ENCODE data around the gene C1orf146. TPM values are rescaled to one million over a fixed set of nuclear protein-coding genes. Genes with fewer than 3 reads are reported as not detected.
A peak's percentile ranks its signal among the peaks of the same experiment; 100 is the strongest.

C1orf146 gene
- total RNA-seq (2022) (not detected in 2 replicates), Bru-seq, nascent RNA (not detected), BruChase-seq, experiment 1, labeled RNA remaining after a 6-hour chase (percentile 2 among the genes with signal in this experiment), BruChase-seq, experiment 2, labeled RNA remaining after a 2-hour chase (percentile 4 among the genes with signal in this experiment)
- long read RNA-seq, result 0 reads

DNA sequence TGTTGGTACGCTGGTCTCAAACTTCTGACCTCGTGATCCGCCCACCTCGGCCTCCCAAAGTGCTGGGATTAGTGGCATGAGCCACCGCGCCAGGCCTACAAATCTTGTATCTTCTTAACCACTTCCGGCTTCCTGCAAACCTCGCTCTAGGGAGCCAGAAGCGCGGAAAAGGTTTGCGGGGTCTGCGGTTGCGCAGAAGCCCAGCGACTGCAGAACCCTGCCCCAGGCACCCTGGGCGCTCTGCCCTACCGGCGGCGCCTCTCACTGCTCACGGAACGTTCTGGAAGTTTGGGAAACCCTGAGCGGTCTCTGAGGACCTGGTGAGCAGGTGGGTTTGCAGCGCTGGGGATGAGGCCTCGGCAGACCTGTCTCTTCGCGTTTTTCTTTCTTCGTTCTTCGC, at the start of gene C1orf146:
C1orf146 (plus strand) TSS at position 195 of the 400 bp plus-strand sequence. CDS start 13,506 bp downstream, outside the sequence.
- no peaks in the 10 kb centered on the region for H3K27me3 Mint-ChIP-seq (ENCODE audit: insufficient read depth, unreplicated experiment)
- H3K4me3 Mint-ChIP-seq (ENCODE audit: unreplicated experiment), result no peak within 1 kb of the TSS
- no peak for TF ChIP-seq CTCF (IDR thresholded peaks at IDR 0.05; ENCODE audit: unreplicated experiment)
- ChIA-PET POLR2A (no interaction called here), CTCF (no interaction called here)
- DNase-seq (ENCODE audit: unreplicated experiment), result no peak
- intact Hi-C loops (cut with micrococcal nuclease), result no loop called here
- H3K27ac Mint-ChIP-seq (ENCODE audit: low read depth, unreplicated experiment), result no peak within 1 kb of the TSS
- no peaks in the 10 kb centered on the region for H3K9me3 Mint-ChIP-seq (ENCODE audit: unreplicated experiment)
- H3K36me3 Mint-ChIP-seq (ENCODE audit: insufficient read depth, unreplicated experiment), result no peaks in the 10 kb centered on the region
- BruUV-seq (replicated peaks), result no TSS peak
- no peaks in the 10 kb centered on the region for H3K4me1 Mint-ChIP-seq (ENCODE audit: insufficient read depth, unreplicated experiment)

DNA sequence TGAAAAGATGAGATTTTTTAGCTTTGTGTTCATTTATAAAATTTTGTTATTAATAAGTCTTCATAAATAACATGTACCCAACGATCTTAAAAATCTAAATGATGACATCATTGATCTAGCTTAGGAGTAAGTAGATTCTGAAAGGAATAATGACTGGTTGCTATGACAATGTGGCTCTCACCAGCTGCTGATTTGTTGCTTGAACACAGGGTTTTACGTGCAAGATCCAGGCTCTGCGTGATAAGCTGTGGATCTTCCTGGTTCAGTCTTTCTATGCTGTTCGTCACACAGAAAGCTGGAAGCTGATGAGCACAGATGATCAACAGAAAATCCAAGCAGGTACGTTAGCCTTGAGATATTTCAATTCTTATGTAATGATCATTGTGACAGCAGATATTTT, 49.1 kb upstream of the C1orf146 start:
- TF ChIP-seq CTCF (IDR thresholded peaks at IDR 0.05; ENCODE audit: unreplicated experiment), result no peak
- CTCF ChIA-PET, result no interaction called here

DNA sequence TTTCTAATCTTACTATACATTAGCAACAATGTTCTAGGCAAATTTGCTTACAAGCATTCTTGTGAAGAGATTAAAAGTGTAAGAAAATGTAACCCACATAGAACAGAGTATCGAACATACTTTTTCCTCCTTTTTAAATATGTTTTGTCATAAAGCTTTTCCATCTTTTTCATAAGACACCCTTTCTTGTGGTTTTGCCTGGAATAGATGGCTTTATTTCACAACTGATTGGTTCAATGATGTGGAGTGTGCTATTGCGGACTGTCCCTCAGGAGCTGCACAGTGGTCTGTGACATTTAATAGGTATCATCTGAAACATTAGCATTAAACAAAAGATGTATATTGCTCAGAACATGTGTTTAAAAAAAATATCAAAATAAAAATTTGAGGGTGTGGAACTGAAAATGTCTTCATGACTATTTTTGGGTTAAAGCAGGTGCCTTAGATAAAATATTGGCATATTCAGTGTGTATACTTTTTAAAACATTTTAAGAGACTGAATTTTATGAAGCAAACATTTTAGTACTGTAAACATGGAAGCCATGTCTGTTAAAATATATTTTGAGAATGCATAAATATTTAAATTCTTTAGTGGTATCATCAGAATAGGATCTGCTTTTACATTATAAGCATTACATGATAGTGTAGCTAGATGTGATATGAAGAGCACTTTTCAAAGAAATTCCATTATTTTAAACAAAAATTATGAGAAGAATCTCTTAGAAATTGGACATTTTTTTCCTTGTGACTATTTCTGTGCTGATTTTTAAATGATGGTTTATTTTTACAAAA, 48.3 kb upstream of the C1orf146 start:
- H3K27ac Mint-ChIP-seq (ENCODE audit: low read depth, unreplicated experiment), result no peak overlapping the region
- TF ChIP-seq CTCF (IDR thresholded peaks at IDR 0.05; ENCODE audit: unreplicated experiment), result no peak
- H3K4me1 Mint-ChIP-seq (ENCODE audit: insufficient read depth, unreplicated experiment), result no peaks in the 10 kb centered on the region
- CTCF ChIA-PET, result no interaction called here
- H3K4me3 Mint-ChIP-seq (ENCODE audit: unreplicated experiment), result no peak overlapping the region
- H3K27me3 Mint-ChIP-seq (ENCODE audit: insufficient read depth, unreplicated experiment), result no peaks in the 10 kb centered on the region
- no peaks in the 10 kb centered on the region for H3K36me3 Mint-ChIP-seq (ENCODE audit: insufficient read depth, unreplicated experiment)
- intact Hi-C loops (cut with micrococcal nuclease), result no loop called here
- POLR2A ChIA-PET, result no interaction called here
- BruUV-seq (replicated peaks), result no TSS peak
- no peak for DNase-seq (ENCODE audit: unreplicated experiment)
- no peaks in the 10 kb centered on the region for H3K9me3 Mint-ChIP-seq (ENCODE audit: unreplicated experiment)

More for the DNA sequence above, 49.1 kb upstream of the C1orf146 start:
- H3K9me3 Mint-ChIP-seq (ENCODE audit: unreplicated experiment), result no peaks in the 10 kb centered on the region
- H3K4me1 Mint-ChIP-seq (ENCODE audit: insufficient read depth, unreplicated experiment), result no peaks in the 10 kb centered on the region
- no TSS peak for BruUV-seq (replicated peaks)
- H3K27me3 Mint-ChIP-seq (ENCODE audit: insufficient read depth, unreplicated experiment), result no peaks in the 10 kb centered on the region
- no peaks in the 10 kb centered on the region for H3K36me3 Mint-ChIP-seq (ENCODE audit: insufficient read depth, unreplicated experiment)
- no peak overlapping the region for H3K27ac Mint-ChIP-seq (ENCODE audit: low read depth, unreplicated experiment)
- DNase-seq (ENCODE audit: unreplicated experiment), result no peak
- intact Hi-C loops (cut with micrococcal nuclease), result no loop called here
- POLR2A ChIA-PET, result no interaction called here
- H3K4me3 Mint-ChIP-seq (ENCODE audit: unreplicated experiment), result no peak overlapping the region

- Mint-ChIP-seq H3K27ac (ENCODE audit: low read depth, unreplicated experiment) (peak overlapping the region; percentile 63), H3K9me3 (ENCODE audit: unreplicated experiment) (no peaks in the 10 kb centered on the region), H3K4me1 (ENCODE audit: insufficient read depth, unreplicated experiment) (peaks cover 7% of the 10 kb centered on the region), H3K36me3 (ENCODE audit: insufficient read depth, unreplicated experiment) (peaks cover 13% of the 10 kb centered on the region), H3K4me3 (ENCODE audit: unreplicated experiment) (no peak overlapping the region), H3K27me3 (ENCODE audit: insufficient read depth, unreplicated experiment) (no peaks in the 10 kb centered on the region)
- ChIA-PET POLR2A (no interaction called here), CTCF (no interaction called here)
- DNase-seq (ENCODE audit: unreplicated experiment), result peak; percentile 74
- intact Hi-C loops (cut with micrococcal nuclease), result no loop called here
- BruUV-seq (replicated peaks), result no TSS peak
- TF ChIP-seq CTCF (IDR thresholded peaks at IDR 0.05; ENCODE audit: unreplicated experiment), result no peak
Measured at GRCh38 chr1:92184632-92185031, 33.1 kb upstream of the C1orf146 start.

All from MCF 10A (cell line).